ENCODE measurements around the gene QSOX2.

DNA sequence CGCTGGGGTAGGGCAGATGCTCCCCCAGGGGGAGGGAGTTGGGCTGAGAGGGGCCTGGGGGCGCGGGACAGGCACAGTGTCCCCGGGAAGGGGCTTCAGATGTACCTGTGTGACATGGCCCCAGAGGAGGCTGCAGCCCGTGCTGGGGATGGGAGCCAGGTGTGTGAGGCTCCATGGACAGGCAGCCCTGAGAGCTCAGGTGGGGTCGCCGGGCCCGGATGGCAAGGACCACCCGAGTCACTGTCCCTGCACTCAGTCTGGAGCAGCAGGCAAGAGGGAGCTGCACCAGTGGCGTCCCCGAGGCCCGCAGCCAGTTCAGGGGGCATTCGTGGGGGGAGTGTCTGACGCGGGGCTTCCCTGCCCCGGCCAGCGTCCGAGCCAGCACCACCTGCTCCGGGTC lies 39.3 kb upstream of the QSOX2 start:
- TF ChIP-seq, protein P1, sequence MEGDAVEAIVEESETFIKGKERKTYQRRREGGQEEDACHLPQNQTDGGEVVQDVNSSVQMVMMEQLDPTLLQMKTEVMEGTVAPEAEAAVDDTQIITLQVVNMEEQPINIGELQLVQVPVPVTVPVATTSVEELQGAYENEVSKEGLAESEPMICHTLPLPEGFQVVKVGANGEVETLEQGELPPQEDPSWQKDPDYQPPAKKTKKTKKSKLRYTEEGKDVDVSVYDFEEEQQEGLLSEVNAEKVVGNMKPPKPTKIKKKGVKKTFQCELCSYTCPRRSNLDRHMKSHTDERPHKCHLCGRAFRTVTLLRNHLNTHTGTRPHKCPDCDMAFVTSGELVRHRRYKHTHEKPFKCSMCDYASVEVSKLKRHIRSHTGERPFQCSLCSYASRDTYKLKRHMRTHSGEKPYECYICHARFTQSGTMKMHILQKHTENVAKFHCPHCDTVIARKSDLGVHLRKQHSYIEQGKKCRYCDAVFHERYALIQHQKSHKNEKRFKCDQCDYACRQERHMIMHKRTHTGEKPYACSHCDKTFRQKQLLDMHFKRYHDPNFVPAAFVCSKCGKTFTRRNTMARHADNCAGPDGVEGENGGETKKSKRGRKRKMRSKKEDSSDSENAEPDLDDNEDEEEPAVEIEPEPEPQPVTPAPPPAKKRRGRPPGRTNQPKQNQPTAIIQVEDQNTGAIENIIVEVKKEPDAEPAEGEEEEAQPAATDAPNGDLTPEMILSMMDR (conservative IDR thresholded peaks at IDR 0.05) = no peak
- no peak for TF ChIP-seq EZH2 (IDR thresholded peaks at IDR 0.05; ENCODE audit: low read depth)
